BLaER1 (cell line): ENCODE measurements around the gene TCF25.
A peak's percentile ranks its signal among the peaks of the same experiment; 100 is the strongest.

Experiments
- H3K27ac ChIP-seq: shearing (Covaris generic); formaldehyde crosslinking; 2 replicates; pipeline ENCODE4 v1.8.1; 2022
- H3K27me3 ChIP-seq: shearing (Covaris generic); formaldehyde crosslinking; 2 replicates; pipeline ENCODE4 v1.8.1; 2022
- H3K36me3 ChIP-seq: shearing (Covaris generic); formaldehyde crosslinking; 2 replicates; pipeline ENCODE4 v1.8.1; 2022
- H3K4me1 ChIP-seq: shearing (Covaris generic); formaldehyde crosslinking; 2 replicates; pipeline ENCODE4 v1.8.1; 2022
- H3K4me2 ChIP-seq: shearing (Covaris generic); formaldehyde crosslinking; 2 replicates; pipeline ENCODE4 v1.8.1; 2022
- H3K4me3 ChIP-seq: shearing (Covaris generic); formaldehyde crosslinking; 2 replicates; pipeline ENCODE4 v1.8.1; 2022
- H3K9ac ChIP-seq: shearing (Covaris generic); formaldehyde crosslinking; 2 replicates; pipeline ENCODE4 v1.8.1; 2022
- H3K9me3 ChIP-seq: shearing (Covaris generic); formaldehyde crosslinking; 2 replicates; pipeline ENCODE4 v1.8.1; 2022
- H4K20me1 ChIP-seq: shearing (Covaris generic); formaldehyde crosslinking; 2 replicates; pipeline ENCODE4 v1.8.1; 2022
- Cebpa-rat ChIP-seq: shearing (Covaris generic); IDR thresholded peaks from 2 replicates; pipeline ENCODE4 v1.8.1; 2022

Gene TCF25

DNA sequence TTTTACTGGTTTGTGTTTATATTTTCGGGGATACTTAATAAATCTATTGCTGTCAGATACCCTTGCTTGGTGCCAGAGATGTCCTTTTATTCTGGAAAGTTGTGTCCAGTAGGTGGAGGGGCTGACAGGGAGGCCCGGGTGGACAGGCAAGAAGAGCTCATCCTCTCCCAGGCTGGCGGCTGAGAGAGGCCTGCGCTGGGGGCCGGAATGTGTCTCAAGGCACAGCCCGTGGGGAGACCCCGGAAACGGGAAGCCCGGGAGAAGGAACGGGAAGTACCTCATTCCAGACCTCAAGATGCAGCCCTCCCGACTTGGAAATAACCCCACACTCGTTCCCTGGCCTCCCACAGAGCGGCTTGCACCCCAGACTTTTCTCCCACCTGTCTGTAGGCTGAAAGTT lies 62.6 kb downstream of the TCF25 start:
- H3K9ac ChIP-seq, result no peak overlapping the region
- peaks cover 59% of the 10 kb centered on the region for H3K36me3 ChIP-seq
- H3K4me3 ChIP-seq, result no peak overlapping the region
- no peaks in the 10 kb centered on the region for H3K9me3 ChIP-seq
- no peak overlapping the region for H3K27ac ChIP-seq
- H4K20me1 ChIP-seq, result peaks cover 58% of the 10 kb centered on the region
- TF ChIP-seq Cebpa-rat, result no peak
- H3K27me3 ChIP-seq, result no peaks in the 10 kb centered on the region
- no peak overlapping the region for H3K4me2 ChIP-seq
- peaks cover 28% of the 10 kb centered on the region for H3K4me1 ChIP-seq

DNA sequence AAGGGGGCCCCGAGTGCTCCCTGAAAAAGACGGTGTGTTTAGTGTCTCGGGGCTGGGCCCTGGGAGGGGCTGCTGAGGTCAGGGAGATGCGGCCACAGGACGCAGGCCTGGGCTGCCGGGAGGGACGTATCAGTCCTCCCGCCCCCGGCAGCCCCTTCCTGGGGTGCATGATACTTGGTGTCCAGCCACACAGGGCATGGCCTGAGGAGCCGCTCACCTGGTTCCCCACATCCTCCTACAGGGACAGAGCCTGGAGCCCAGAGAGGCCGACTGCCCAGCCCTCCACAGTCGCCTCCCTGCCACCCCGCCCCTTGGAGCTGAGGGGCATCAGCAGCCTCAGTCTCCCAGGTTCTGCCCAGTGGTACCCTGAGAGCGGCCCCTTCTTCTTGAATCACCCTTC lies 63.1 kb downstream of the TCF25 start:
- no peak for TF ChIP-seq Cebpa-rat
- no peak overlapping the region for H3K27ac ChIP-seq
- H3K4me2 ChIP-seq, result no peak overlapping the region
- H3K9ac ChIP-seq, result no peak overlapping the region
- no peaks in the 10 kb centered on the region for H3K27me3 ChIP-seq
- peaks cover 53% of the 10 kb centered on the region for H4K20me1 ChIP-seq
- H3K4me3 ChIP-seq, result no peak overlapping the region
- H3K9me3 ChIP-seq, result no peaks in the 10 kb centered on the region
- H3K36me3 ChIP-seq, result peaks cover 55% of the 10 kb centered on the region
- H3K4me1 ChIP-seq, result peaks cover 28% of the 10 kb centered on the region

DNA sequence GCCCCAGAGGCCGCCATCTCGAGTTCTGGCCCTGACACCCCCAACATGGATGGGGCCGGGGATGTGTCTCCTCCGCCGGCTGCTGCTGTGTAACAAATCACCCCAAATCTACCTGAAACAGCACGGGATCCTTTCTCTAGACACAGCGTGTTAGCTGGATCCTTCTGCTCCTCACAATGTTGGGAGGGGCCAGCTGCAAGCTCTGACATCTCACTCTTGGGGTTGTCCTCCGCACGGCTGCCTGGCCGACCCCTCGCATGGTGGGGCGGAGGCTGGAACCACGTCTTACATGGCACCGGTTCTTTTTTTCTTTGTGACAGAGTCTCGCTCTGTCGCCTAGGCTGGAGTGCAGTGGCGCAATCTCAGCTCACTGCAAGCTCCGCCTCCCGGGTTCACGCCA lies 63.6 kb downstream of the TCF25 start:
- H3K27me3 ChIP-seq, result no peaks in the 10 kb centered on the region
- H3K9ac ChIP-seq, result no peak overlapping the region
- H3K4me2 ChIP-seq, result no peak overlapping the region
- H3K4me3 ChIP-seq, result no peak overlapping the region
- H3K4me1 ChIP-seq, result peaks cover 28% of the 10 kb centered on the region
- H3K36me3 ChIP-seq, result peaks cover 50% of the 10 kb centered on the region
- H3K27ac ChIP-seq, result no peak overlapping the region
- H4K20me1 ChIP-seq, result peaks cover 48% of the 10 kb centered on the region
- no peaks in the 10 kb centered on the region for H3K9me3 ChIP-seq
- no peak for TF ChIP-seq Cebpa-rat

DNA sequence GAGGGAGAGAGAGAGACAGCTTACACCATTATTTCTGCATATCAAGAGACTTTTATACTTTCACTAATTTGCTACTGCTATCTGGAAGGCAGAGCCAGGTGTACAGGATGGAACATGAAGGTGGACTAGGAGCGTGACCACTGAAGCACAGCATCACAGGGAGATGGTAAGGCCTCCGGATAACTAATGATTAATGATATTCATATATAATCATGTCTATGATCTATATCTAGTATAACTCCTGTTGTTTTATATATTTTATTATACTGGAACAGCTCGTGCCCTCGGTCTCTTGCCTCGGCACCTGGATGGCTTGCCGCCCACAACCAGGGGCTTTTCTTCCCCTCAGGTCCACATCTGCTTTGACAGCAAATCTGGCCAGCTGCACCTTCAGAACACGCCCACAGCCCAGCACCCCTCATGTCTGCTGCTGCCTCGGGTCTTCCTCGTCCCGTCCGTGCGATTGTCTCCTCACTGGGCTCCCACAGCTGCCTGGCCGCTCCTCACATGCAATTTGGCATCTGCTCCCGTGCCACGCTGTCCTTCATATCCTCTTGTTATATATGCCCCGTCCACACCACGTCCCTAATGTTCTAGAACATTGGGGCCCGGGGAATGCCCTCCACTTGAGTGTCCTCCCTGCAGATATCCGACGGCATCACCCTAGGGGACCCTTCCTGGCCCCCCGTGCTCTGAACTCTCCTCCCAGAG lies 64.9 kb downstream of the TCF25 start:
- Histone ChIP-seq H3K4me1 (peaks cover 41% of the 10 kb centered on the region), H3K36me3 (peaks cover 36% of the 10 kb centered on the region), H3K9me3 (no peaks in the 10 kb centered on the region), H3K4me2 (no peak overlapping the region), H3K9ac (no peak overlapping the region), H3K27me3 (no peaks in the 10 kb centered on the region), H3K4me3 (no peak overlapping the region), H4K20me1 (peaks cover 35% of the 10 kb centered on the region), H3K27ac (no peak overlapping the region)
- TF ChIP-seq Cebpa-rat, result no peak

DNA sequence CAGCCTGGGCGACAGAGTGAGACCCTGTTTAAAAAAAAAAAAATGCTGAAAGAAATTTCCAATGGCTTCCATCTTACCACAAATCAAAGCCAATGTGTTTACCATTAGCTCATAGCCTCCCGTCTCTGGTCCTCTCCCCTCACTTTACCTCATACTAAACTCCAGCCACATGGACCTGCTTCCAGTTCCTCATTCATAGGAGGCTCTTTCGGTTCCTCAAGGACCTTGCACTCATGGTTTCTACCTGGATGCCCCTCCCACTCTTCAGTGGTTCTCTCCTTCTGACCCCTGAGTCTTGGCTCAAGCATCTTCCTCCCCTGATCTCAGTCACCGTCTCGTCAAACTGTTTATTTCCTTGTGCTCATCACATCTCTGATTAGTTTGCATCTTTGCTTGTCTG lies 71.4 kb downstream of the TCF25 start:
- no peak overlapping the region for H3K4me2 ChIP-seq
- H3K9me3 ChIP-seq, result no peaks in the 10 kb centered on the region
- no peak overlapping the region for H3K4me3 ChIP-seq
- H3K4me1 ChIP-seq, result peaks cover 66% of the 10 kb centered on the region
- no peaks in the 10 kb centered on the region for H3K36me3 ChIP-seq
- no peak overlapping the region for H3K9ac ChIP-seq
- no peak overlapping the region for H3K27ac ChIP-seq
- peaks cover 7% of the 10 kb centered on the region for H4K20me1 ChIP-seq
- no peak for TF ChIP-seq Cebpa-rat
- H3K27me3 ChIP-seq, result peaks cover 8% of the 10 kb centered on the region; the same call in 1 of the 2 replicates

DNA sequence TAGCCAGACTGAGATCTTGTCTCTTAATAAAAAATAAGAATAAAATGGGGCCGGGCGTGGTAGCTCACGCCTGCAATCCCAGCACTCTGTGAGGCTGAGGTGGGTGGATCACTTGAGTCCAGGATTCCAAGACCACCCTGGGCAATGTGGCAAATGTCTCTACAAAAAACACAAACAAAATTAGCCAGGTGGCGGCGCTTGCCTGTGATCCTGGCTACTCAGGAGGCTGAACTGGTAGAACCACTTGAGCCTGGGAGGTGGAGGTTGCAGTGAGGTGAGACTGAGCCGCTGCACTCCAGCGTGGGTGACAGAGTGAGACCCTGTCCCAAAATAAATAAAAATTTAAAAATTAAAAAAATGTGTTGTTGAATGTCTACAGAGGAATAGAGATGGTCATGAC lies 72.3 kb downstream of the TCF25 start:
- H3K4me2 ChIP-seq, result no peak overlapping the region
- H3K9ac ChIP-seq, result no peak overlapping the region
- H3K27ac ChIP-seq, result no peak overlapping the region
- no peaks in the 10 kb centered on the region for H3K9me3 ChIP-seq
- no peak for TF ChIP-seq Cebpa-rat
- no peaks in the 10 kb centered on the region for H3K36me3 ChIP-seq
- peaks cover 16% of the 10 kb centered on the region for H4K20me1 ChIP-seq
- peaks cover 8% of the 10 kb centered on the region; the same call in 1 of the 2 replicates for H3K27me3 ChIP-seq
- H3K4me1 ChIP-seq, result peaks cover 66% of the 10 kb centered on the region
- H3K4me3 ChIP-seq, result no peak overlapping the region

DNA sequence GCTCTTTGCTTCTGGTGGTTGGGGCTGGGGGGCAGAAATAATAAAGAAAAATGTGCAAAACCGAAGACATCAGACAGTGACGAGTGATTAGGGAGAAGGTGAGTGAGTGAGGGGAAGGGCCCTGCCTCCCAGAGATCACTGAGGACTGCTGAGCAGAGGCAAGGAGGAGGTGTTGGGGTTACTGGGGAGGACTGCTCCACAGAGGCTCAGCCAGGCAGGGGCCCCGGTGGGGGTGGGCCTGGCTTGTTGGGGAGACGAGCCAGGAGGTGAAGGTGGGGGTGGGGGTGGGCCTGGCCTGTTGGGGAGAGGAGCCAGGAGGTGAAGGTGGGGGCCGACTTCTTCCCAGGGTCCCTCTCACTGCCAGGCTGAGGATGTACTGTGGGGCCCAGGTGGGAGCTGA lies 73.1 kb downstream of the TCF25 start:
- peaks cover 60% of the 10 kb centered on the region for H3K4me1 ChIP-seq
- peaks cover 8% of the 10 kb centered on the region; the same call in 1 of the 2 replicates for H3K27me3 ChIP-seq
- H3K36me3 ChIP-seq, result no peaks in the 10 kb centered on the region
- H4K20me1 ChIP-seq, result peaks cover 25% of the 10 kb centered on the region
- H3K9me3 ChIP-seq, result no peaks in the 10 kb centered on the region
- peak overlapping the region; percentile 90 for H3K4me2 ChIP-seq
- no peak overlapping the region for H3K27ac ChIP-seq
- no peak overlapping the region for H3K9ac ChIP-seq
- no peak overlapping the region for H3K4me3 ChIP-seq
- TF ChIP-seq Cebpa-rat, result no peak

DNA sequence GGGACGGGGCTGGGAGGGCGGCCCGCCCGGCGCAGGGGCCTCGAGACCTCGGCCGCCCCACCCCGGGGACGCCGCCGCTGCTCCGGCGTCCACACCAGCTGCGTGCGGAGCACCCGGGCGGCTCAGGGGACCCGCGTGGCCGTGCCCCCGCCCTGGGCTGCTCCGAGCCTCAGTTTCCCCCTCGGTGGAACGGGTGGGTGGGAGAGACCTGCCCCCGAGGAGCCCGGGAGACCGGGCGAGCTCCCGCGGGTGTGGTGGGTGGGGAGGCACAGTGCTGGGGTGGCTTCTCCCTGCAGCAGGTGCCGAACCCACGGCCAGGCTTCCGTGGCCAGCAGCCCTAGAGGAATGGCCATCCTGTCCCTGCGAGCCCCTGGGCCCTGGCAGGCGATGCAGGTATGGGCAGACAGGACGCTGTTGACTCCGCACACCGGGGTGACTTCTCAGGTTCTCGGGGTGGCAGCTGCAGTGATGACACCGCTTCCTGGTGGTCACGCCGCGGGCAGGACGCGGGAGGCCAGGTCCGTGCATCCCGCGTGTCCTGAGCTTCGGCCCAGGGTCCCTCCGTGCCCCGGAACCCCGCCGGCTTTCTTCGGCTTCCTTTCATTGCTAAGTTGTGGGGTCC lies 75.8 kb downstream of the TCF25 start:
- Histone ChIP-seq H3K4me2 (peak overlapping the region; percentile 99), H3K27ac (peak overlapping the region; percentile 70), H3K4me1 (peaks cover 67% of the 10 kb centered on the region), H3K9me3 (no peaks in the 10 kb centered on the region), H3K4me3 (peak overlapping the region; percentile 76), H3K27me3 (peaks cover 8% of the 10 kb centered on the region; the same call in 1 of the 2 replicates), H4K20me1 (peaks cover 52% of the 10 kb centered on the region), H3K36me3 (0 out of 2 replicates have a peak, but pooled peaks cover 12% of the 10 kb centered on the region), H3K9ac (peak overlapping the region; percentile 84)
- TF ChIP-seq Cebpa-rat, result no peak

DNA sequence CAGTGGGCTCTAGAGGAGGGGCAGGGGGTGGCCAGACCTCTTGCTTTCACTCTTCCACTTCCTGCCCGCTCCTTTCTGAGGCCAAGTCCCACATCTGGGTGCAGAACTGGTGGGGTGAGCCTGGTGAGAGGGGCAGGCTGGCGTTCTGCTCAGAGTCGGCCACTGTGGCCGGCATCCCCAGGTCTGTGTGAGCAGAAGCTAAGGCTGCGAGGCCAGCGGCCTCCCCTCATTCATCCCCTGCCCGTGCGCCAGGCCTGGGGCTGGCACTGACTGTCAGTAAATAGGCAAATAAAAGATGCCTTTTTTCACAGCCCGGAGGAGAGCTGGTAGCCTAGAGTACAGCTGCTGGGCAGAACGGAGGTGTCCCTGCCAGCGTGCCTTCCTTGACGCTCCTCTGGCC lies 76.4 kb downstream of the TCF25 start:
- peak overlapping the region; percentile 99 for H3K4me2 ChIP-seq
- no peak overlapping the region for H3K27ac ChIP-seq
- H3K4me1 ChIP-seq, result peaks cover 70% of the 10 kb centered on the region
- H4K20me1 ChIP-seq, result peaks cover 57% of the 10 kb centered on the region
- no peaks in the 10 kb centered on the region for H3K9me3 ChIP-seq
- peak overlapping the region; percentile 84 for H3K9ac ChIP-seq
- H3K36me3 ChIP-seq, result peaks cover 16% of the 10 kb centered on the region
- H3K4me3 ChIP-seq, result peak overlapping the region; percentile 76
- peaks cover 8% of the 10 kb centered on the region; the same call in 1 of the 2 replicates for H3K27me3 ChIP-seq
- TF ChIP-seq Cebpa-rat, result no peak

DNA sequence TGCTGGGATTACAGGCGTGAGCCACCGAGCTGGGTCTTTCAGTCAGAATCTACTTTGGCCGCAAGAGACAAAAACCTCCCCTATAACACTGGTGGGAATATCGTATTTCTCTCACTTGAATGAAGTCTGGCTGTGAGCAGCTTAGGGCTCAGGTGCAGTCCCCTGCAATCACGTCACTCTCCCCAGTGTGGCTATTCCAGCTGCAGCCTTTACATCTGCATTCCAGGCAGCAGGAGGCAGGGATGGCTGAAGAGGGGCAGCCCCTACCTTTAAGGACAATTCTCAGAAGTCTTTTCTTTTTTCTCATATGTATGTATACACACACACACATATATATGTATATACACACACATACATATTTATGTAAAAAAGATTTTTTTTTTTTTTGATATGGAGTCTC lies 78.1 kb downstream of the TCF25 start:
- Histone ChIP-seq H3K9me3 (no peaks in the 10 kb centered on the region), H3K9ac (no peak overlapping the region), H3K4me1 (peaks cover 65% of the 10 kb centered on the region), H3K4me2 (no peak overlapping the region), H4K20me1 (peaks cover 69% of the 10 kb centered on the region), H3K27me3 (peaks cover 8% of the 10 kb centered on the region; the same call in 1 of the 2 replicates), H3K36me3 (peaks cover 28% of the 10 kb centered on the region), H3K27ac (no peak overlapping the region), H3K4me3 (no peak overlapping the region)
- no peak for TF ChIP-seq Cebpa-rat
